Parathyroid adenoma (tissue), 2 donors: ENCODE data around the gene CCPG1.
"Not testable (repeated sequence)": the region's sequence is repeated elsewhere in the genome, so short reads cannot be mapped to it uniquely, and the experiment has no call there.

Source experiments
- H2AFZ ChIP-seq: fragments of 300-600 bp; sonication (generic); one replicate; pipeline ENCODE4 v1.7.0; 2017; ENCODE audit warnings: antibody characterized with exemption, mild to moderate bottlenecking
- H3K27ac ChIP-seq: fragments of 300-600 bp; sonication (generic); one replicate; pipeline ENCODE4 v1.7.0; 2017
- H3K27me3 ChIP-seq: fragments of 300-600 bp; sonication (generic); one replicate; pipeline ENCODE4 v1.7.0; 2017; ENCODE audit warnings: low read length; ENCODE audit not compliant: control insufficient read depth, insufficient read depth
- H3K36me3 ChIP-seq: fragments of 300-600 bp; sonication (generic); one replicate; pipeline ENCODE4 v1.7.0; 2017; ENCODE audit warnings: low read length; ENCODE audit not compliant: control insufficient read depth, insufficient read depth
- H3K4me1 ChIP-seq: fragments of 300-600 bp; sonication (generic); one replicate; pipeline ENCODE4 v1.7.0; 2017; ENCODE audit warnings: control low read depth
- H3K4me2 ChIP-seq: fragments of 300-600 bp; sonication (generic); one replicate; pipeline ENCODE4 v1.7.0; 2017; ENCODE audit warnings: low read length
- H3K4me3 ChIP-seq: fragments of 300-600 bp; sonication (generic); one replicate; pipeline ENCODE4 v1.7.0; 2017; ENCODE audit warnings: low read depth, low read length
- H3K79me2 ChIP-seq: fragments of 300-600 bp; sonication (generic); one replicate; pipeline ENCODE4 v1.7.0; 2017; ENCODE audit warnings: control low read depth
- H3K9ac ChIP-seq: fragments of 300-600 bp; sonication (generic); one replicate; pipeline ENCODE4 v1.7.0; 2017; ENCODE audit warnings: mild to moderate bottlenecking
- H3K9me3 ChIP-seq: fragments of 300-600 bp; sonication (generic); one replicate; pipeline ENCODE4 v1.7.0; 2017; ENCODE audit warnings: low read length; ENCODE audit not compliant: control insufficient read depth
- TF ChIP-seq, protein P1 (sequence below): fragments of 300-600 bp; sonication (generic); IDR thresholded peaks from one replicate; pipeline ENCODE4 v1.7.0; 2017; ENCODE audit warnings: antibody characterized with exemption, mild to moderate bottlenecking
- donor health status: primary hyperparathyroidism.

The CCPG1 gene, protein sequence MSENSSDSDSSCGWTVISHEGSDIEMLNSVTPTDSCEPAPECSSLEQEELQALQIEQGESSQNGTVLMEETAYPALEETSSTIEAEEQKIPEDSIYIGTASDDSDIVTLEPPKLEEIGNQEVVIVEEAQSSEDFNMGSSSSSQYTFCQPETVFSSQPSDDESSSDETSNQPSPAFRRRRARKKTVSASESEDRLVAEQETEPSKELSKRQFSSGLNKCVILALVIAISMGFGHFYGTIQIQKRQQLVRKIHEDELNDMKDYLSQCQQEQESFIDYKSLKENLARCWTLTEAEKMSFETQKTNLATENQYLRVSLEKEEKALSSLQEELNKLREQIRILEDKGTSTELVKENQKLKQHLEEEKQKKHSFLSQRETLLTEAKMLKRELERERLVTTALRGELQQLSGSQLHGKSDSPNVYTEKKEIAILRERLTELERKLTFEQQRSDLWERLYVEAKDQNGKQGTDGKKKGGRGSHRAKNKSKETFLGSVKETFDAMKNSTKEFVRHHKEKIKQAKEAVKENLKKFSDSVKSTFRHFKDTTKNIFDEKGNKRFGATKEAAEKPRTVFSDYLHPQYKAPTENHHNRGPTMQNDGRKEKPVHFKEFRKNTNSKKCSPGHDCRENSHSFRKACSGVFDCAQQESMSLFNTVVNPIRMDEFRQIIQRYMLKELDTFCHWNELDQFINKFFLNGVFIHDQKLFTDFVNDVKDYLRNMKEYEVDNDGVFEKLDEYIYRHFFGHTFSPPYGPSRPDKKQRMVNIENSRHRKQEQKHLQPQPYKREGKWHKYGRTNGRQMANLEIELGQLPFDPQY

DNA sequence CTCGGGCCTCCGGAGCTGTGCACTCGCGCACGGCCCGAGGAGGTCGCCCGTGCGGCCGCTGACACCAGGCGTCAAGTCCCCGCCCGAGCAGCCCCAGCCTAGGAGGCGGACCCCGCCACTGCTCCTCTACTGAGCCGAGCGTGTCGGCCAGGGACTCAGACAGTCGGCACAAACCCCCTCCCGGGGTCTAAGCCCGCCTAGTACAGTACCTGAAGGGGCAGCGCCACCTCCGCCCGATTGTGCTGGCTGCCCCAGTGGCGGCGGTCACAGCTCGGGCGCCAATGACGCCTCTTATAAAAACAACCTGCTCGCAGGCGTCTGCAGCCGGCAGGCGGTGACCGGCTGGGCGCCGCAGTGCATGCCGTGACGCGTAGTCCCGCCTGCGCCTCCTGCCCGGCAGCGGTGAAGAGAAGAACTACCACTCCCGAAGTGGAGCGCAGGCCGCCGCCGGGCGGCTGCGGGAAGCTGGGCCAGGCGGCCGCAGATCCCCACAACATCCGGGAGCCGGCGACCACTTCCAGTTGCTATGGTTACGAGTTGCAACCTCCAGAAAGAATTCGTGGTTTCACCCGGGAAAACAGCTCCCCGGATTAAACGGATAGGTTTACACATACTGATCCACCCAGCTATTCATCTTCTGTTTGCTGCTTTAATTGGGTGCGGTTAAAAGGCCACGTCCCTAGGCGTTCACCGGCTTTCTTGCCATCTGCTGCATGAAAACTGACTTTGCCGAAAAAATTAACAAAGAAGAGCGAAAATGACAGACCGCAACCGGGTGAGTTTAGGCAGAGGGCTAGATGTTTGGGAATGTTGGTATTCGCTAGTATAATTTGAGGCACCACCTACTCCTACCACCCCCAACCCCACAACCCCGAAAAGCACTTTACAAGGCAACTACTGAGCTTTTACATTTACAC lies at the start of gene CCPG1, which contains the start of gene PIERCE2:
TSS of gene CCPG1 (minus strand) at position 348 of the 917 bp plus-strand sequence. CDS start 18,935 bp downstream, outside the sequence.
TSS of gene PIERCE2 (plus strand) at position 484 of the 917 bp plus-strand sequence. CDS start at position 758, 274 bp downstream.
- Histone ChIP-seq H3K9me3 (no peaks in the 10 kb centered on the region), H3K27me3 (no peaks in the 10 kb centered on the region), H3K9ac (peak within 1 kb of the TSS; percentile 14), H3K4me3 (peak within 1 kb of the TSS; percentile 87), H3K79me2 (peaks cover 8% of the 10 kb centered on the region), H2AFZ (peak within 1 kb of the TSS; percentile 91), H3K4me1 (no peaks in the 10 kb centered on the region), H3K27ac (peak within 1 kb of the TSS; percentile 82), H3K4me2 (peak within 1 kb of the TSS; percentile 96), H3K36me3 (no peaks in the 10 kb centered on the region)
- TF ChIP-seq, protein P1, sequence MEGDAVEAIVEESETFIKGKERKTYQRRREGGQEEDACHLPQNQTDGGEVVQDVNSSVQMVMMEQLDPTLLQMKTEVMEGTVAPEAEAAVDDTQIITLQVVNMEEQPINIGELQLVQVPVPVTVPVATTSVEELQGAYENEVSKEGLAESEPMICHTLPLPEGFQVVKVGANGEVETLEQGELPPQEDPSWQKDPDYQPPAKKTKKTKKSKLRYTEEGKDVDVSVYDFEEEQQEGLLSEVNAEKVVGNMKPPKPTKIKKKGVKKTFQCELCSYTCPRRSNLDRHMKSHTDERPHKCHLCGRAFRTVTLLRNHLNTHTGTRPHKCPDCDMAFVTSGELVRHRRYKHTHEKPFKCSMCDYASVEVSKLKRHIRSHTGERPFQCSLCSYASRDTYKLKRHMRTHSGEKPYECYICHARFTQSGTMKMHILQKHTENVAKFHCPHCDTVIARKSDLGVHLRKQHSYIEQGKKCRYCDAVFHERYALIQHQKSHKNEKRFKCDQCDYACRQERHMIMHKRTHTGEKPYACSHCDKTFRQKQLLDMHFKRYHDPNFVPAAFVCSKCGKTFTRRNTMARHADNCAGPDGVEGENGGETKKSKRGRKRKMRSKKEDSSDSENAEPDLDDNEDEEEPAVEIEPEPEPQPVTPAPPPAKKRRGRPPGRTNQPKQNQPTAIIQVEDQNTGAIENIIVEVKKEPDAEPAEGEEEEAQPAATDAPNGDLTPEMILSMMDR: peak; percentile 75

DNA sequence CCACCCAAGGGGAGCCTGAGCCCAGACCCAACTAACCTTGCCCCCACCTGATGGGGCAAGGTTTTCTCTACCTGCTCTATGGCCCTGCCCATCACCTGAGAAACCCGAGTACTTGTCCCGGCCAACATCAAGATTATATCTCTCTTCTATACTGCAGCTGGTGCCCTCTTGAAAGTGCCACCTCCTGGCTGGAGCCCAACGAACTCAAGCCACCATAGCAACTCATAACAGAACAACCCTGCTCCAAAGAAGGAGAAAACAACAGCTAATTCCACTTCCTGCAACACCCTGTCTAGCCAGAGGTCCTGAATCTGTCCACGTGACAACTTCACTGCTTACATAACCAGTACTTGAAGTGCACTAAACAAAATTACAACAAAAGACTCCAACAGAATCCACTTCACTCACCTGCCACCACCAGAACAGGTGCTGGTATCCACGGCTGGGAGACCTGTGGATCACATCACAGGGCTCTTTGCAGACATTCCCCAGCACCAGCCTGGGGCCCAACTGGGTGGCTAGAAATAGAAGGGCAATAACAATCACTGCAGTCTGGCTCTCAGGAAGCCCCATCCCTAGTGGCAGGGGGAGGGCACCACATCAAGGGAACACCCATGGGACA lies 49.4 kb upstream of the CCPG1 start:
- TF ChIP-seq, protein P1: no peak
- no peaks in the 10 kb centered on the region for H3K36me3 ChIP-seq
- no peak overlapping the region for H2AFZ ChIP-seq
- H3K4me2 ChIP-seq: no peak overlapping the region
- H3K4me1 ChIP-seq: no peaks in the 10 kb centered on the region
- no peaks in the 10 kb centered on the region for H3K27me3 ChIP-seq
- H3K27ac ChIP-seq: no peak overlapping the region
- H3K9me3 ChIP-seq: no peaks in the 10 kb centered on the region
- no peak overlapping the region for H3K9ac ChIP-seq
- no peaks in the 10 kb centered on the region for H3K79me2 ChIP-seq
- H3K4me3 ChIP-seq: no peak overlapping the region

DNA sequence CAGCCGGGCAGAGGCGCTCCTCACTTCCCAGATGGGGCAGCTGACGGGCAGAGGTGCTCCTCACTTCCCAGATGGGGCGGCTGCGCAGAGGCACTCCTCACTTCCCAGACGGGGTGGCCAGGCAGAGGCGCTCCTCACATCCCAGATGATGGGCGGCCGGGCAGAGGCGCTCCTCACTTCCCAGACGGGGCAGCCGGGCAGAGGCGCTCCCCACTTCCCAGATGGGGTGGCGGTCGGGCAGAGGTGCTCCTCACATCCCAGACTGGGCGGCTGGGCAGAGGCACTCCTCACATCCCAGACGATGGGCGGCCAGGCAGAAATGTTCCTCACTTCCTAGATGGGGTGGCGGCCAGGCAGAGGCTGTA lies 38.9 kb upstream of the CCPG1 start:
- H3K4me3 ChIP-seq, H3K27me3 ChIP-seq, H3K9ac ChIP-seq, H3K79me2 ChIP-seq, H3K36me3 ChIP-seq, H3K9me3 ChIP-seq, H3K27ac ChIP-seq, H2AFZ ChIP-seq, H3K4me1 ChIP-seq, H3K4me2 ChIP-seq: not testable (repeated sequence)

DNA sequence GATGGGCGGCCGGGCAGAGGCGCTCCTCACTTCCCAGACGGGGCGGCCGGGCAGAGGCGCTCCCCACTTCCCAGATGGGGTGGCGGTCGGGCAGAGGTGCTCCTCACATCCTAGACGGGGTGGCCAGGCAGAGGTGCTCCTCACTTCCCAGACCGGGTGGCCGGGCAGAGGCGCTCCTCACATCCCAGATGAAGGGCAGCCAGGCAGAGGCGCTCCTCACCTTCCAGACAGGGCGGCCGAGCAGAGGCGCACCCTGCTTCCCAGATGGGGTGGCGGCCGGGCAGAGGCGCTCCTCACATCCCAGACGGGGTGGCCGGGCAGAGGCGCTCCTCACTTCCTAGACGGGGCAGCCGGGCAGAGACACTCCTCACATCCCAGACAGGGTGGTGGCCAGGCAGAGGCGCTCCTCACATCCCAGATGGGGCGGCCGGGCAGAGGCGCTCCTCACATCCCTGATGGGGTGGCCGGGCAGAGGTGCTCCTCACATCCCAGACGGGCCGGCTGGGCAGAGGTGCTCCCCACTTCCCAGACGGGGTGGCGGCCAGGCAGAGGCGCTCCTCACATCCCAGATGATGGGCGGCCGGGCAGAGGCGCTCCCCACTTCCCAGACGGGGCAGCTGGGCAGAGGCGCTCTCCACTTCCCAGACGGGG lies 38.3 kb upstream of the CCPG1 start:
- H3K36me3 ChIP-seq, H3K4me3 ChIP-seq, H3K79me2 ChIP-seq, H3K9ac ChIP-seq, H3K27ac ChIP-seq, H3K9me3 ChIP-seq, H2AFZ ChIP-seq, H3K27me3 ChIP-seq, H3K4me1 ChIP-seq, H3K4me2 ChIP-seq: not testable (repeated sequence)

DNA sequence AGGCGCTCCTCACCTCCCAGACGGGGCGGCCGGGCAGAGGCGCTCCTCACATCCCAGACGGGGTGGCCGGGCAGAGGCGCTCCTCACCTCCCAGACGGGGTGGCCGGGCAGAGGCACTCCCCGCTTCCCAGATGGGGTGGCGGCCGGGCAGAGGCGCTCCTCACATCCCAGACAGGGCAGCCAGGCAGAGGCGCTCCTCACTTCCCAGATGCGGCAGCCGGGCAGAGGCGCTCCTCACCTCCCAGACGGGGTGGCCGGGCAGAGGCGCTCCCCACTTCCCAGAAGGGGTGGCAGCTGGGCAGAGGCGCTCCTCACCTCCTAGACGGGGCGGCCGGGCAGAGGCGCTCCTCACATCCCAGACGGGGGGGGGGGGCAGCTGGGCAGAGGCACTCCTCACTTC lies 37.8 kb upstream of the CCPG1 start:
- not testable (repeated sequence) for H3K27me3 ChIP-seq, H3K4me1 ChIP-seq, H2AFZ ChIP-seq, H3K4me2 ChIP-seq, H3K9me3 ChIP-seq, H3K79me2 ChIP-seq, H3K4me3 ChIP-seq, H3K9ac ChIP-seq, H3K36me3 ChIP-seq, H3K27ac ChIP-seq

DNA sequence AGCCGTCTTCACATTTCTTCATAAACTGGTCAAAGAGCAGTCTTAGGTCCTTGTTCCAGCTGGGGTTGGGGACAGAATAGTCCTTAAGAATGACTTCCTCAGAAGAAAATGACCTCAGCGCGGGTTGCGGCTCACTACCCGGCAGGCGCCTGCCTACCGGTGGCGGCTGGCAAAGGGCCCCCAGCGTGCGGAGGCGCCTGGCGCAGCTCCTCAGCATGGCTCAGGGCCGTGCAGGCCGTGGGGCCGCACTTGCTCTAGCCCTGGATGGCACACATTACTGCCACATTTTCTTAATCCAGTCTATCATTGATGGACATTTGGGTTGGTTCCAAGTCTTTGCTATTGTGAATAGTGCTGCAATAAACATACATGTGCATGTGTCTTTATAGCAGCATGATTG lies 35.0 kb upstream of the CCPG1 start:
- not testable (repeated sequence) for H3K27me3 ChIP-seq, H3K4me1 ChIP-seq, H3K36me3 ChIP-seq, H3K4me2 ChIP-seq, H3K9me3 ChIP-seq, H3K79me2 ChIP-seq, H2AFZ ChIP-seq, H3K9ac ChIP-seq, H3K27ac ChIP-seq, H3K4me3 ChIP-seq
